Fibroblast of the aortic adventitia (primary cell): Measurements from ENCODE around the gene AWAT2. TPM values are rescaled to one million over a fixed set of nuclear protein-coding genes. Genes with fewer than 3 reads are reported as not detected.
"Not testable (repeated sequence)": the region's sequence is repeated elsewhere in the genome, so short reads cannot be mapped to it uniquely, and the experiment has no call there.

Source experiments
- DNase-seq: peaks from one replicate; pipeline ENCODE4 v3.0.0-alpha.2; 2010; ENCODE audit warnings: low read depth
- H3K4me3 ChIP-seq: 2 replicates; pipeline ENCODE4 v1.5.1; 2011; ENCODE audit warnings: low read depth, mild to moderate bottlenecking, control low read depth, low read length, moderate library complexity
- CTCF ChIP-seq: IDR thresholded peaks from 2 replicates; pipeline ENCODE4 v1.5.1; 2011; ENCODE audit warnings: mild to moderate bottlenecking, low read length, control low read depth, inconsistent platforms; ENCODE audit not compliant: insufficient read depth
- total RNA-seq: library from RNA; depleted of rRNA; stranded (reverse); fragments of >200 nt; gene quantifications from 2 replicates; pipeline ENCODE4 v1.2.3, GENCODE V29; 2012; ENCODE audit warnings: low replicate concordance

Gene AWAT2
- total RNA-seq, 1 donor: under 0.01 TPM

GRCh38 chrX:70007946-70008345 lies 41.8 kb downstream of the AWAT2 start:
- no peak overlapping the region for H3K4me3 ChIP-seq
- no peak for TF ChIP-seq CTCF
- DNase-seq: no peak

DNA sequence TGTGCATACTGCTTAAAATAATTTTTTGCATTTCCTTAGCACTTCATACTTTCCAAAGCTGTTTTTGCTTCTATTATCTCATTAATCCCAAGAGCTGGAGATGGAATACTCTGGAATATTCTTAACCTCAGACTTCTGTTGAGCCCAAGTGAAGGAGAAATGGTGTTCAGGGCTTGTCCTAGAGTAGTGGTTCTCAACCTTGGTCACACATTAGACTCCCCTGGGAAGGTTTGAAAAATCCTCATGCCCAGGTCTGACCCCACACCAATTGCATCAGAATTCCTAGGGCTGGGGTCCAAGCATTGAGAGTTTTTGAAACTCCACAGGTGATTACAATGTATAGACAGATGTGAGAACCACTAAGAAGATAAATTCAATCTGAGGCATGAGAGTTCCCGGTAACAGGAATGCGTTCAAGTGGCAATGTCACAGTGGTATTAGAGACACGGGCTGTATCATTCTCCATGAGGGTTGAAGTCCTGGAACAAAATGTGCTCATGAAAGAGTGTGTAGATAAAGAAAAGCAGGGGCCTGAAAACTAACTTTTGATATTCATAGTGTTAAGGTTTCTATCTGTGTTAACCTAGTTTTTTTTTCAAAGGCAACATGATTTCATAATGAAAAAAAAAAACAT lies 47.9 kb downstream of the AWAT2 start:
- DNase-seq: no peak
- no peak overlapping the region for H3K4me3 ChIP-seq
- no peak for TF ChIP-seq CTCF

DNA sequence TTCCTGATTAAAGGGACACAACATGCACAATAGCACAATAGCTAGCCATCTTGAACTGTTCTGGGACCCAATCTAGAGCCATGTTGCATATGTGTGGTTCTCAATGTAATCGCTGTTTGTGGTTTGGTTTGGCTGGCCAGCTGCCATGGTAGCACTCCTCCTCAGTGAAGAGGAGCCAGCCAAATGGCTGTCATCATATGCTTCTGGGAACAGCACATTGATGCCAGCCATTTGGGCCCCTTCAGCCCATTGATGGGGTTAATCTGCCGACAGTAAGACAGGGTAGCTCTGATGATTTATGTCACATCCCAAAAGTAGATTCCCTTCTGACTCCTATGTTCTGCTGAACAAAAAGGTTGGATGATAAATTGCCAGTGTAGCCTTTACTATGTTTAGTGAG lies 48.5 kb downstream of the AWAT2 start:
- no peak overlapping the region for H3K4me3 ChIP-seq
- TF ChIP-seq CTCF: no peak
- DNase-seq: peak; percentile 8

DNA sequence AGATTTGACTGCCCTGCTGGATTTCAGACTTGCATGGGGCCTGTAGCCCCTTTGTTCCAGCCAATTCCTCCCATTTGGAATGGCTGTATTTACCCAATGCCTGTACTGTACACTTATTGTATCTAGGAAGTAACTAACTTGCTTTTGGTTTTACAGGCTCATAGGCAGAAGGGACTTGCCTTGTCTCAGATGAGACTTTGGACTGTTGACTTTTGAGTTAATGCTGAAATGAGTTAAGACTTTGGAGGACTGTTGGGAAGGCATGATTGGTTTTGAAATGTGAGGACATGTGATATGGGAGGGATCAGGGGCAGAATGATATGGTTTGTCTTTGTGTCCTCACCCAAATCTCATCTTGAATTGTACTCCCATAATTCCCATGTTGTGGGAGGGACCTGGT lies 51.4 kb downstream of the AWAT2 start:
- H3K4me3 ChIP-seq: not testable (repeated sequence)

GRCh38 chrX:69996113-69996468 lies 53.6 kb downstream of the AWAT2 start:
- no peak overlapping the region for H3K4me3 ChIP-seq
- DNase-seq: no peak
- no peak for TF ChIP-seq CTCF

More for the DNA sequence above, 51.4 kb downstream of the AWAT2 start:
- not testable (repeated sequence) for DNase-seq

- no peak for TF ChIP-seq CTCF
- DNase-seq: no peak
- no peak overlapping the region for H3K4me3 ChIP-seq
Observed at GRCh38 chrX:69995362-69996112, 54.2 kb downstream of the AWAT2 start.

DNA sequence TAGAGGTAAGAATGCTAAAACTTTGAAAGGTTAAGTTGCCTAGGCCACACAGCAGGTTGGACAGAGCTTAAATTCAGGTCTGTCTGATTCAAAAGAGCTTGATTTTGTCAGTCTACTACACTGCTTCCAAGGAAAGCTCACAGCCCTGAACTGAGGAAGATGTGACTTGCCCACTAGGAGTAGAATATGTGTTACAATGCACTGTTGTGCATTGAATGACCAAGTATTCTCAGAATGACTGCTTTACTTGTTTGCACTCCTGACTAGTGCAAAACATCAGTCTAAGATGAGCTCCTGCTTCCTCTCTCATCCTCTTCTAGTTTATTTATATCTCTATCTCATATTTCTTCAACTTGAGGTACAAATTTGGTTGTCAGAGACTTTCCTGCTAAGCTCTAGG lies 56.2 kb downstream of the AWAT2 start:
- TF ChIP-seq CTCF: no peak
- H3K4me3 ChIP-seq: no peak overlapping the region
- no peak for DNase-seq
